Left lung (tissue), 10 donors: ENCODE data around the gene CSNK1D. TPM values are rescaled to one million over a fixed set of nuclear protein-coding genes. Genes with fewer than 3 reads are reported as not detected.
A peak's percentile ranks its signal among the peaks of the same experiment; 100 is the strongest.

Experiments used
- ATAC-seq: fragments of 200-7000 bp; cut with Tn5 transposase; one replicate; pipeline ENCODE4 v1.9.1; 2020; ENCODE audit warnings: moderate library complexity
- DNase-seq, 4 donors: peaks; one replicate each; pipeline ENCODE4 v3.0.0-alpha.2; 2013 to 2020
- H3K27ac ChIP-seq, 2 donors: fragments of 200-600 bp; sonication (generic) in 1 of 2; one replicate each; pipeline versions ENCODE4 v1.5.0 to v1.8.0; 2020 to 2021
- H3K27me3 ChIP-seq, 2 donors: fragments of 200-600 bp; sonication (generic) in 1 of 2; one replicate each; pipeline versions ENCODE4 v1.5.0 to v1.8.0; 2020 to 2021
- H3K36me3 ChIP-seq, 2 donors: fragments of 200-600 bp; sonication (generic) in 1 of 2; one replicate each; pipeline versions ENCODE4 v1.5.0 to v1.8.0; 2020 to 2021
- H3K4me1 ChIP-seq, 2 donors: fragments of 200-600 bp; one replicate each; pipeline ENCODE4 v1.8.0; 2021
- H3K4me3 ChIP-seq, 2 donors: fragments of 200-600 bp; sonication (generic) in 1 of 2; one replicate each; pipeline versions ENCODE4 v1.5.0 to v1.8.0; 2020 to 2021; ENCODE audit warnings: mild to moderate bottlenecking in 1 of 2
- H3K9me3 ChIP-seq, 2 donors: fragments of 200-600 bp; sonication (generic) in 1 of 2; one replicate each; pipeline versions ENCODE4 v1.5.0 to v1.8.0; 2020 to 2021
- intact Hi-C, 2 donors: fragments of 100-400 bp; cut with DNase I; formaldehyde crosslinking; loops; one replicate each; pipeline versions ENCODE4 v1.11.2 to v1.14.2; 2022
- polyA plus RNA-seq, 6 donors: library from polyadenylated mRNA; unstranded; fragments of 120-200 nt; gene quantifications; one replicate each; pipeline ENCODE4 v1.2.1, GENCODE V29; 2013; ENCODE audit not compliant: insufficient read length in 6 of 6
- total RNA-seq, 2 donors: library from RNA; stranded (reverse); fragmentation: NEBNext Ultra II Directional; extraction: Animal tissue kit (Norgen Biotek cat#: 25700); gene quantifications; one replicate each; pipeline ENCODE4 v1.2.1, GENCODE V29; 2021
- TF ChIP-seq, protein P1 (sequence below), 2 donors: fragments of 200-600 bp; sonication (generic) in 1 of 2; IDR thresholded peaks; one replicate each; pipeline versions ENCODE4 v1.5.0 to v1.8.0; 2021; ENCODE audit warnings: antibody characterized with exemption in 2 of 2
- donor health status: DM: no; HTN: yes; CAD: no.
- donor health status: DM: no; HTN: no; CAD: no.

CSNK1D gene
- total and polyA plus RNA-seq, 8 donors = 101 to 160 (median 122) TPM

DNA sequence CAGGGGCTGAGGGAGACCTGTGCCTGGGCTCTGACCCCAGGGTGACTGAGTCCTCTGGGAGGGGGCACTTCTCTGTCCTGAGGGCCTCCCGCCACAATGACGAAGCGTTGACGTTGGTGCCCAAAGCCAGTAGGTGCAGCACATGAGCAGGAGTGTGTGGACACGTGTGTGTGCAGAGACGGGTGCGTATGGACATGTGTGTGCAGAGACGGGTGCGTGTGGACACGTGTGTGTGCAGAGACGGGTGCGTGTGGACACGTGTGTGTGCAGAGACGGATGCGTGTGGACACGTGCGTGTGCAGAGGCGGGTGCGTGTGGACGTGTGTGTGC is 44.6 kb upstream of the CSNK1D start:
- no peak for ATAC-seq

DNA sequence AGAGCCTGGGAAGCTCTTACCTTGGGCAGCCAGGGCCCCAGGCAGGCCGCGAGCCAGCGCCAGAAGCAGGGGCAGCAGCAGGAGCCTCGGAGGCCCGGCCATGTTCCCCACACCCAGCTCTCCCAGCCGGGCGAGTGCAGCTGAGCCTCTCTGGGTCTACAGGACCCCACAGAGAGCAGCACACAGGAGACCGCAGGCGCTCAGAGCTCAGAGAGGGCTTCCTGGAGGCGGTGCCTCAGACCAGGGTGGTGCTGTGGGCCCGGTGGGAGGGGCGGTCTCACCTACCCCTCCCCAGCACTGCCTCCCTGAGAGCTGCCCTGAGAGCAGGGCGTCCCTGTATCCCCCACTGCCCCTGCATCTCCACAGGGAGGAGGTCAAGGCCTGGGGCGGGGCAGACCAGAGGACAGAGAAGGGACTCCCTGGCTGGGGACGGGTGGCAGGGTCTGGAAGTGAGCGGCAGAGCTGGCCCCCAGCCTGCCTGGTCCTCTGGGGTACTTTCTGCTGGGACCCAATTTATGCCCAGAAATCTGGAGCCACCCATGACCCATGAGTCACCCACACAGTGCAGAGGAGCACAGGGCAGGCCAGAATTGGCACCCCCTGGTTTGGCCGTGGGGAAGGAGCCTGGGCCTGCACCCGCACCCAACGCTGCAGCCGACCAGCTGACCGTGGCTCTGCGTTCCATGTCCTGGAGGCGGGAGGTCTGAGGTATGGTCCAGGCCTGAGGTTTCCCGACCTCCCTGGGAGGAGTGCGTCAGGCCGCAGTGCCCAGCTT is 44.1 kb upstream of the CSNK1D start, which contains the start of gene CD7:
CD7 (minus strand) TSS at position 215 of the 775 bp plus-strand sequence; CDS start at position 102, 113 bp downstream.
- no peak for DNase-seq
- Histone ChIP-seq H3K4me1 (peaks cover 0 to 36% of the 10 kb centered on the region in 2 donors), H3K9me3 (no peaks in the 10 kb centered on the region), H3K36me3 (peaks cover 0 to 8% of the 10 kb centered on the region in 2 donors), H3K27ac (no peak within 1 kb of the TSS), H3K27me3 (peaks cover 22 to 69% of the 10 kb centered on the region in 2 donors), H3K4me3 (peak within 1 kb of the TSS in 1 of 2 donors; percentile 27)
- TF ChIP-seq, protein P1, sequence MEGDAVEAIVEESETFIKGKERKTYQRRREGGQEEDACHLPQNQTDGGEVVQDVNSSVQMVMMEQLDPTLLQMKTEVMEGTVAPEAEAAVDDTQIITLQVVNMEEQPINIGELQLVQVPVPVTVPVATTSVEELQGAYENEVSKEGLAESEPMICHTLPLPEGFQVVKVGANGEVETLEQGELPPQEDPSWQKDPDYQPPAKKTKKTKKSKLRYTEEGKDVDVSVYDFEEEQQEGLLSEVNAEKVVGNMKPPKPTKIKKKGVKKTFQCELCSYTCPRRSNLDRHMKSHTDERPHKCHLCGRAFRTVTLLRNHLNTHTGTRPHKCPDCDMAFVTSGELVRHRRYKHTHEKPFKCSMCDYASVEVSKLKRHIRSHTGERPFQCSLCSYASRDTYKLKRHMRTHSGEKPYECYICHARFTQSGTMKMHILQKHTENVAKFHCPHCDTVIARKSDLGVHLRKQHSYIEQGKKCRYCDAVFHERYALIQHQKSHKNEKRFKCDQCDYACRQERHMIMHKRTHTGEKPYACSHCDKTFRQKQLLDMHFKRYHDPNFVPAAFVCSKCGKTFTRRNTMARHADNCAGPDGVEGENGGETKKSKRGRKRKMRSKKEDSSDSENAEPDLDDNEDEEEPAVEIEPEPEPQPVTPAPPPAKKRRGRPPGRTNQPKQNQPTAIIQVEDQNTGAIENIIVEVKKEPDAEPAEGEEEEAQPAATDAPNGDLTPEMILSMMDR (IDR thresholded peaks at IDR 0.05) = no peak
- no peak for ATAC-seq
- intact Hi-C loops = no loop called here

More for the DNA sequence above, 44.6 kb upstream of the CSNK1D start:
- DNase-seq = no peak
- Histone ChIP-seq H3K36me3 (peaks cover 0 to 13% of the 10 kb centered on the region in 2 donors), H3K27me3 (peaks cover 22 to 69% of the 10 kb centered on the region in 2 donors), H3K4me1 (peaks cover 0 to 36% of the 10 kb centered on the region in 2 donors), H3K9me3 (no peaks in the 10 kb centered on the region), H3K4me3 (no peak overlapping the region), H3K27ac (no peak overlapping the region)
- TF ChIP-seq, protein P1 (IDR thresholded peaks at IDR 0.05) = no peak
- intact Hi-C loops = no loop called here

DNA sequence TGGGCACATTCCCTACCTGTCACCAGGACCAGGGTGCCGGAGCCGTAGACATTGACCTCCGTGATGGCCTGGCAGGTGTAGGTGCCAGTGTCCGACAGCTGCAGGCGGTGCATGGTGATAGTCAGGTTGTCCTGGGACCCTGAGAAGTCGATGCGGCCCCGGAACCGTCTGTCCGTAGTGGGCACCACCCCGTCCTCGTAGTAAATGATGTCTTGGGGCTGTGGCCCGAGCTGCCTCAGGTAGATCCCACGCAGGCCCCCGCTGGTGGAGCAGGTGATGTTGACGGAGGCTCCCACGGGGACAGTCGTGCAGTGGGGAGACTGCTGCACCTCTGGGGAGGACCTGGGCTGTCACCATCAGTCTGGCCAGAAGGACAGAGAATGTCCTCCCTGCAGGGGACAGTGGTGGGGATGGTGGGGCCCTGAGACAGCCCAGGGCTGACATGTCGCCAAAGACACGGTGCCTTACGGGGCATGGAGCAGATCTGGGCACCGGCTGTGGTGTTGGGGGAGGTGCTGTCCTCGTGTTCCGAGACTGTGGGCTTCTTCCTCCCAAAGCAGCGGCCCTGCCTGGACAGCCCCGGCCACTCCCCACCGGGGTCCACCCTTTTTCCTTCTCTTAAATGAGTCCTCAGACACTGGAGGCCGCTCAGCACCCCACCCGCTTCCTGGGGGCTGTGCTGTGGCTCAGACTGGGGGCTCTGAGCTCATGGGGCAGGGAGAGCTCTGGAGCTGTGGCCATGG is 43.3 kb upstream of the CSNK1D start:
- no peaks in the 10 kb centered on the region for H3K9me3 ChIP-seq
- H3K4me1 ChIP-seq = peaks cover 0 to 35% of the 10 kb centered on the region in 2 donors
- H3K36me3 ChIP-seq = peaks cover 0 to 1% of the 10 kb centered on the region in 2 donors
- peaks cover 22 to 68% of the 10 kb centered on the region in 2 donors for H3K27me3 ChIP-seq
- no peak overlapping the region for H3K27ac ChIP-seq
- peak overlapping the region in 1 of 2 donors; percentile 27 for H3K4me3 ChIP-seq
- no peak for ATAC-seq
- no peak for DNase-seq
- TF ChIP-seq, protein P1 (IDR thresholded peaks at IDR 0.05) = no peak
- intact Hi-C loops = no loop called here

DNA sequence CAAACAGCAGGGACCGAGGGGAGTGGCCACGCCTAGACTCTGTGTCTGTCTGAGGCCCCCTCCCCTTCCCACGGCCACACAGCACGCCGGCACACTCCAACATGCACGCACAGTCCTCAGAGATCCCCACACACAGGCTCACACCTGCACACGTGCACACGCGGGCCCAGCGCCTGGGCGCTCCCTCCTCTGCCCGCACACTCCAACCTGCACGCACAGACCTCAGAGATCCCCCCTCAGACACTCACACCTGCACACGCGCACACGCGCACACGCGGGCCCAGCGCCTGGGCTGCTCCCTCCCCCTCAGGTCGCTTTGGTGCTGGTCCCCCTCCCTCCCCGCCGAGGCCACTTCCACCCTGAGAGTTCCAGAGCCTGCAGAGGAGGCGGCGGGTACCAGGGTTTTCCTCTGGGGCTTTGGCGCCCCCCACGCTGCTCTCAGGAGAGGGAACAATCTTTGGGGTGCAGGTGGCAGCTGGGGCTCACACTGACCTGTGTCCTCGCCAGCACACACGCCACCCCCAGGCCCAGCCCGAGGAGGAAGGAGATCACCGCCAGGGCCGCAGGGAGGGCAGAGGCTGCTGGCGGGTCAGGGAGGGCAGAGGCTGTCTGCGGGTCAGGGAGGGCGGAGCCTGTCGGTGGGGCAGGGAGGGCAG is 42.3 kb upstream of the CSNK1D start:
- Histone ChIP-seq H3K27me3 (peaks cover 22 to 65% of the 10 kb centered on the region in 2 donors), H3K36me3 (no peaks in the 10 kb centered on the region), H3K9me3 (no peaks in the 10 kb centered on the region), H3K4me1 (peaks cover 0 to 25% of the 10 kb centered on the region in 2 donors), H3K27ac (no peak overlapping the region), H3K4me3 (peak overlapping the region in 1 of 2 donors; percentile 27)
- intact Hi-C loops = no loop called here
- ATAC-seq (peak; percentile 40), DNase-seq (no peak)
- TF ChIP-seq, protein P1 (IDR thresholded peaks at IDR 0.05) = no peak
